ENCODE results near the gene ATP9A.

ATP9A gene

DNA sequence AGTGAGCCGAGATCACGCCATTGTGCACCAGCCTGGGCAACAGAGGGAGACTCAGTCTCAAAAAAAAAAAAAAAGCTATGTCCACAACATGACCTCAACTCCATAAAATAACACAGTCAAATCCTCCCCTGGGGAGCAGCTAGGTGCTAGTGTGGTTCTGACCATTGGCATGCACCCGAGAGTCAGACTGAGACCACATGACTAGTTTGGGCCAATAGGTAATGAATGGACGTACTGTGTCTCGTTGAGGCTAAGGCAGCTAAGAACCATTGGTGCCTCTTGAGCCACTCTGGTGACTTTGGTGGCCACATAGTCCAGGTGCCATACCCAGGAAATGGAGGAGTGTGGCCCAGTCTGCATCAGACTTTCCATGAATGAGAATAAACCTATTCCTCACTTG is 40.3 kb downstream of the ATP9A start:
- TF ChIP-seq SIN3A (IDR thresholded peaks at IDR 0.05; ENCODE audit: borderline replicate concordance, insufficient read depth, low read length), result no peak
- TF ChIP-seq TAF1 (IDR thresholded peaks at IDR 0.05; ENCODE audit: borderline replicate concordance, insufficient read depth, low read length), result no peak
- TF ChIP-seq FOXP2 (optimal IDR thresholded peaks at IDR 0.05; ENCODE audit: borderline replicate concordance, extremely low read depth, extremely low read length, insufficient read depth), result no peak
- no peak for TF ChIP-seq REST (IDR thresholded peaks at IDR 0.05; ENCODE audit: insufficient read depth in 1 of 2, low read depth in 2 of 2, low read length in 2 of 2)
- no peak for TF ChIP-seq POLR2AphosphoS5 (IDR thresholded peaks at IDR 0.05; ENCODE audit: low read depth, low read length)

DNA sequence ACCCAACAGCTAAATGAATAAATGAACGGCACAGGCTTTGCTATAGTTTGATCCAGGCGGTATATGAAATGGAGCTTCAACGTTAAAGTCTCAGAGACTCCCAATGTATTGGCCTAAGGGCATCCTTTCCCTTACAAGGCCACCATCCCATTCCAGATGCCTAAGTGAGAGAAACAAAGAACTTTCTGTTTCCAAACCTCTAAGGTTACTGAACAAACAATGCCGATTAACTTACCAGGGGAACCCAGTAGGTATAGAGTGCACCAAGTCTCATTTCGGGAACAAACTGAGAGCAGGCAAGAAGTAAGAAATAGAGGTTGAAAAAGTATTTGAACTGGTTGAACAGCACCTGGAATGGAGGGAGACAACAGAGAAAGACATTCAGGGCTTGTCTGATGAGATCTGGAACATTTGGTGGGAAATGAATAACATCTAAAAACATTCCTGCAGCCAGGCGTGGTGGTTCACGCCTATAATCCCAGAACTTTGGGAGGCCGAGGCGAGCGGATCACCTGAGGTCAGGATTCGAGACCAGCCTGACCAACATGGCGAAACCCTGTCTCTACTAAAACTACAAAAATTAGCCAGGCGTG is 42.5 kb downstream of the ATP9A start:
- TF ChIP-seq TAF1 (IDR thresholded peaks at IDR 0.05; ENCODE audit: borderline replicate concordance, insufficient read depth, low read length), result no peak
- TF ChIP-seq SIN3A (IDR thresholded peaks at IDR 0.05; ENCODE audit: borderline replicate concordance, insufficient read depth, low read length), result no peak
- TF ChIP-seq POLR2AphosphoS5 (IDR thresholded peaks at IDR 0.05; ENCODE audit: low read depth, low read length), result no peak
- no peak for TF ChIP-seq REST (IDR thresholded peaks at IDR 0.05; ENCODE audit: insufficient read depth in 1 of 2, low read depth in 2 of 2, low read length in 2 of 2)
- no peak for TF ChIP-seq FOXP2 (optimal IDR thresholded peaks at IDR 0.05; ENCODE audit: borderline replicate concordance, extremely low read depth, extremely low read length, insufficient read depth)

DNA sequence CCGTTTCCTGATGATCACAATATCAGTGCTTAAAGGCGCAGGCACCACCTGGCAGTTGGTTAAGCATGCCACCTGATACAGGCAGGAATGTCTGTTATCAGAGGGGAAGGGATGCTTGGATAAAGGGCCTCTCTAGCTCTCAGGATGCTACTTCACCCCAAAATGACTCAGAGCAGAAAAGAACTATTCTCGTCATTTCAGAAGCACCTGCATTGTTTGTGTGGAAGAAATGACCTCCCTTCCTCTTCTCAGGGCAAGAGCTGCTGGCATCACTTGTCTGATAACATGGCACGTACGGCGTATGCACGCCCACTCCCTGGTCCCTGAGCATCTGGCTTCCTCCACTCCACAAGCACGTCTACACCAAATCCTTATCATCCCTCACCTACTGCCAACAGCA is 47.3 kb downstream of the ATP9A start:
- TF ChIP-seq FOXP2 (optimal IDR thresholded peaks at IDR 0.05; ENCODE audit: borderline replicate concordance, extremely low read depth, extremely low read length, insufficient read depth) (no peak), TAF1 (IDR thresholded peaks at IDR 0.05; ENCODE audit: borderline replicate concordance, insufficient read depth, low read length) (no peak), POLR2AphosphoS5 (IDR thresholded peaks at IDR 0.05; ENCODE audit: low read depth, low read length) (no peak), SIN3A (IDR thresholded peaks at IDR 0.05; ENCODE audit: borderline replicate concordance, insufficient read depth, low read length) (no peak), REST (IDR thresholded peaks at IDR 0.05; ENCODE audit: insufficient read depth in 1 of 2, low read depth in 2 of 2, low read length in 2 of 2) (no peak)

GRCh38 chr20:51720384-51720783 is 47.8 kb downstream of the ATP9A start:
- TF ChIP-seq REST (IDR thresholded peaks at IDR 0.05; ENCODE audit: insufficient read depth in 1 of 2, low read depth in 2 of 2, low read length in 2 of 2) (no peak), SIN3A (IDR thresholded peaks at IDR 0.05; ENCODE audit: borderline replicate concordance, insufficient read depth, low read length) (no peak), FOXP2 (optimal IDR thresholded peaks at IDR 0.05; ENCODE audit: borderline replicate concordance, extremely low read depth, extremely low read length, insufficient read depth) (no peak), TAF1 (IDR thresholded peaks at IDR 0.05; ENCODE audit: borderline replicate concordance, insufficient read depth, low read length) (no peak), POLR2AphosphoS5 (IDR thresholded peaks at IDR 0.05; ENCODE audit: low read depth, low read length) (no peak)

GRCh38 chr20:51715856-51716185 is 52.4 kb downstream of the ATP9A start:
- no peak for TF ChIP-seq FOXP2 (optimal IDR thresholded peaks at IDR 0.05; ENCODE audit: borderline replicate concordance, extremely low read depth, extremely low read length, insufficient read depth)
- TF ChIP-seq SIN3A (IDR thresholded peaks at IDR 0.05; ENCODE audit: borderline replicate concordance, insufficient read depth, low read length), result no peak
- TF ChIP-seq TAF1 (IDR thresholded peaks at IDR 0.05; ENCODE audit: borderline replicate concordance, insufficient read depth, low read length), result no peak

Data from PFSK-1 (cell line).